Panc1 (cell line): Measurements from ENCODE around the gene FZR1.

Source experiments
- POLR2AphosphoS5 ChIP-seq: IDR thresholded peaks from 2 replicates; pipeline ENCODE4 v1.6.1; 2012; ENCODE audit warnings: mild to moderate bottlenecking, low read depth, low read length, moderate library complexity
- SIN3A ChIP-seq: IDR thresholded peaks from 2 replicates; pipeline ENCODE4 v1.6.1; 2012; ENCODE audit warnings: low read depth, mild to moderate bottlenecking, low read length, moderate library complexity, borderline replicate concordance; ENCODE audit not compliant: insufficient read depth
- TCF7L2 ChIP-seq: IDR thresholded peaks from 2 replicates; pipeline ENCODE4 v1.6.1; 2011; ENCODE audit warnings: mild to moderate bottlenecking, low read depth, low read length, inconsistent platforms
- TF ChIP-seq, protein P1 (sequence below): fragments of 450-650 bp; IDR thresholded peaks from 2 replicates; pipeline ENCODE4 v1.5.1; 2017; ENCODE audit warnings: mild to moderate bottlenecking
- TF ChIP-seq, protein P2 (sequence below), 2 experiments: IDR thresholded peaks; 2 replicates each; pipeline ENCODE4 v1.6.1; 2011 to 2012; ENCODE audit warnings: low read depth in 2 of 2, control low read depth in 1 of 2, low read length in 1 of 2, mild to moderate bottlenecking in 1 of 2, moderate library complexity in 1 of 2; ENCODE audit not compliant: insufficient read depth in 1 of 2

DNA sequence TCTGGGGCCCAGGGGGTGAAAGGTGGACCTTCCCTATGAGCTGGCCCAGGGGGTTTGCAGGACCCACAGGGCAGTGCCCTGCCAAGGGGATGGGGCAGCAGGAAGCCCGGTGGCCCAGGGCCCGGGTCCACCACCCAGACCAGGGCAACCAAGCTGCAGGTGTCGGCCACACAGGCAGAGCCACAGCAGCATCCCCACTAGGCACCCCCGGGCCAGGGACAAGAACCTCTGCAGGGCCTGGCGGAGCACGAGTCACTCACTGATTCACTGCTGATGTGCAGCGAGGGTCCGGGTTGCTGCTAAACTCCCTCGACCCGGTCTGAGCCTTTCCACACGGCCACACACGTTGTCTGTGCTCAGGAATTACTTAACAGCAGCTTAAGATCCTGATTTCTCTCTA, 8.8 kb downstream of the FZR1 start:
- TF ChIP-seq, protein P1, sequence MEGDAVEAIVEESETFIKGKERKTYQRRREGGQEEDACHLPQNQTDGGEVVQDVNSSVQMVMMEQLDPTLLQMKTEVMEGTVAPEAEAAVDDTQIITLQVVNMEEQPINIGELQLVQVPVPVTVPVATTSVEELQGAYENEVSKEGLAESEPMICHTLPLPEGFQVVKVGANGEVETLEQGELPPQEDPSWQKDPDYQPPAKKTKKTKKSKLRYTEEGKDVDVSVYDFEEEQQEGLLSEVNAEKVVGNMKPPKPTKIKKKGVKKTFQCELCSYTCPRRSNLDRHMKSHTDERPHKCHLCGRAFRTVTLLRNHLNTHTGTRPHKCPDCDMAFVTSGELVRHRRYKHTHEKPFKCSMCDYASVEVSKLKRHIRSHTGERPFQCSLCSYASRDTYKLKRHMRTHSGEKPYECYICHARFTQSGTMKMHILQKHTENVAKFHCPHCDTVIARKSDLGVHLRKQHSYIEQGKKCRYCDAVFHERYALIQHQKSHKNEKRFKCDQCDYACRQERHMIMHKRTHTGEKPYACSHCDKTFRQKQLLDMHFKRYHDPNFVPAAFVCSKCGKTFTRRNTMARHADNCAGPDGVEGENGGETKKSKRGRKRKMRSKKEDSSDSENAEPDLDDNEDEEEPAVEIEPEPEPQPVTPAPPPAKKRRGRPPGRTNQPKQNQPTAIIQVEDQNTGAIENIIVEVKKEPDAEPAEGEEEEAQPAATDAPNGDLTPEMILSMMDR = no peak
- no peak for TF ChIP-seq SIN3A
- no peak for TF ChIP-seq TCF7L2
- TF ChIP-seq POLR2AphosphoS5 = no peak
- TF ChIP-seq, protein P2, sequence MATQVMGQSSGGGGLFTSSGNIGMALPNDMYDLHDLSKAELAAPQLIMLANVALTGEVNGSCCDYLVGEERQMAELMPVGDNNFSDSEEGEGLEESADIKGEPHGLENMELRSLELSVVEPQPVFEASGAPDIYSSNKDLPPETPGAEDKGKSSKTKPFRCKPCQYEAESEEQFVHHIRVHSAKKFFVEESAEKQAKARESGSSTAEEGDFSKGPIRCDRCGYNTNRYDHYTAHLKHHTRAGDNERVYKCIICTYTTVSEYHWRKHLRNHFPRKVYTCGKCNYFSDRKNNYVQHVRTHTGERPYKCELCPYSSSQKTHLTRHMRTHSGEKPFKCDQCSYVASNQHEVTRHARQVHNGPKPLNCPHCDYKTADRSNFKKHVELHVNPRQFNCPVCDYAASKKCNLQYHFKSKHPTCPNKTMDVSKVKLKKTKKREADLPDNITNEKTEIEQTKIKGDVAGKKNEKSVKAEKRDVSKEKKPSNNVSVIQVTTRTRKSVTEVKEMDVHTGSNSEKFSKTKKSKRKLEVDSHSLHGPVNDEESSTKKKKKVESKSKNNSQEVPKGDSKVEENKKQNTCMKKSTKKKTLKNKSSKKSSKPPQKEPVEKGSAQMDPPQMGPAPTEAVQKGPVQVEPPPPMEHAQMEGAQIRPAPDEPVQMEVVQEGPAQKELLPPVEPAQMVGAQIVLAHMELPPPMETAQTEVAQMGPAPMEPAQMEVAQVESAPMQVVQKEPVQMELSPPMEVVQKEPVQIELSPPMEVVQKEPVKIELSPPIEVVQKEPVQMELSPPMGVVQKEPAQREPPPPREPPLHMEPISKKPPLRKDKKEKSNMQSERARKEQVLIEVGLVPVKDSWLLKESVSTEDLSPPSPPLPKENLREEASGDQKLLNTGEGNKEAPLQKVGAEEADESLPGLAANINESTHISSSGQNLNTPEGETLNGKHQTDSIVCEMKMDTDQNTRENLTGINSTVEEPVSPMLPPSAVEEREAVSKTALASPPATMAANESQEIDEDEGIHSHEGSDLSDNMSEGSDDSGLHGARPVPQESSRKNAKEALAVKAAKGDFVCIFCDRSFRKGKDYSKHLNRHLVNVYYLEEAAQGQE (IDR thresholded peaks at IDR 0.05; ENCODE audit: insufficient read depth in 1 of 2, low read depth in 2 of 2, low read length in 1 of 2) = no peak
